ENCODE measurements around the gene SMLR1.

The SMLR1 gene

DNA sequence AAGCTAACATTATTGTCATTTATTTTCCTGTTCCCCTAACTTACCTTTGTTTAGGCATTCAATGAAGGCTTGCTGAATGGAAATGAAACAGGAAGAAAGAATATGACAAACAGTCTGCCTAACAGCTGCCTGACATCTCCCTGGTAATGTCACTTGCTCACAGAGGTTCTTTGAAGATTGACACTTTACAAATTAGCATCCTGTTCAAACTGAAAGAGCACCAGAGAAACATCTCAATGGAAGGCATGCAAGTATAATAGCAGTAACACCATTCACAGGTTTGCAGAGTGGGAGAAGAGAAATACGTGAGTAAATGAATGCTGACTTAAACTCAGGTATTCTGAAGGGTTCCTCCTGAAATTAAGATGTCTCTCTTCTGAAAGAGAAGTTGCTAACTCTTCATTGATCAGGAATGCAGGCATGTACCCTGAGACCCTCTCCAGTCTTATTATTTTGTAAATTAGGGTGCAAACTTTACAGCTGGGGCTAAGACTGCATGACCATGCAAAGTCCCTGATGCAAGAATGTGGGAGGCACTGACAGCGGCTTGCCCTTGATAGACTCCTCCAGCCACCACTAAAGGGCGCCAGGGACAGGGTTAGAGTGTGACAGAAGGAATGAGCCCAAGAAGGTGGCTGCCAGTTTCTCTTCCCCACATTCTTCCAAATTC, 1.3 kb upstream of the SMLR1 start:
- DNase-seq: no peak

DNA sequence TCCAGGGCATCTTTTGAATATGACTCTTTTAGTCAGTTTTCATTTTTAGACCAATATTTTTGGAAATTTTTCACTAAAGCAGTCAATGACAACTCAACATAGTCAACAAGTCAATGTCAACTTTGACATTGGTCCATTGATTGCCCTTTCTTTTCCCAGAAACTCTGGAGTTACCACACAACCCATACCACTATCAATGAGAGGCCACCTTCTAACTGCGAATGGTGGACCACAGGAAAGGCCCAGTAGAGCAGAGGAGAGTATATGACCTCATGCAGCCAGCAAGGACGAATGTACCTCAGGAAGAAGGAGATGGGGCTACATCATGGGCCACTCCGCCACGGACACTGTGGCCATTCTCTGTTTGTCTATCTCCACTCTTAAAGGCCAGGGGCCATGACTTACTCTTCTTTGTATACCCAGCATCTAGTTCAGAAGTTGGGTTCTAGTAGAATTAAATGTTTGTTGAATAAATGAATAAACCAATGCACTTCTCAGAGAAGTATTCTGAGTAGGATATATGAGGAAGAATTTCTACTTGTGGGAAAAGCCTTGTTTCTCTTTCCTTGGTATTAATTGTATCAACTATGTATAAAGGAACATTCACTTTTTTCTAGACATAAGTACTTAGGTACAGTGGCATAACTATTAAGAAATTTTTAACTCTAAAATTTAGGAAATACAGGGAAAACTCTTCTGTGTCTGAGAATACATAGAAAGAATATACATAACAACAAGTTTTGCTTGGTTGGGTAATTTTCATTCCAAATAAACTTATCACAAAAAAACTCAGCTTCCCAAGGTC, 562 bp upstream of the SMLR1 start:
- no peak for DNase-seq

DNA sequence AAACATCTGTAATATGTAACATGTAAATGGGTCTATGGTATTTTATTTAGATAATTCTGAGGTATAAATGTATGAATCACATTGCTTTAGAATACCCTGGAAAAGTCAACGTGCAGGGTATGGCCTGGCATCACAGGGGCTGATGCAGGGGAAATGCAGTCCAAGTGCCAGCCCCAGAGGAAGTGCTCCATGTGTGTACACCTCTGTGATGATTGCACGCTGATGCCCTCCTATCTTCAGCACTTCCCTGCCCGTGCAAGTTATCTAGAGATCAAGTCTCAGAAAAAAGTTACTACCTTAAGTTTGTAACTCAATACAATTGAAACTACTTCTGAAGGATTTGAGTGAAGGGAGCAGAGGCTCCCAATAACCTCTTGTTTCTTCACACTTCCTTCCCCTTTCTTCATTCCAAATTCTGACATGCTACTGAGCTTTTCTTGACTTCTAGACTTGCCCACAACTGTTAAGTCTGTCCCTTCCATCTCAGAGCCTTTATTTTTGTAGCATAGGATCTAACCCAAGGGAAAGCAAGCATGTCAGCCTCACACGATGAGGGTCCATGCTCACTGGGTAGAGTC, 2.2 kb downstream of the SMLR1 start:
- no peak for DNase-seq

DNA sequence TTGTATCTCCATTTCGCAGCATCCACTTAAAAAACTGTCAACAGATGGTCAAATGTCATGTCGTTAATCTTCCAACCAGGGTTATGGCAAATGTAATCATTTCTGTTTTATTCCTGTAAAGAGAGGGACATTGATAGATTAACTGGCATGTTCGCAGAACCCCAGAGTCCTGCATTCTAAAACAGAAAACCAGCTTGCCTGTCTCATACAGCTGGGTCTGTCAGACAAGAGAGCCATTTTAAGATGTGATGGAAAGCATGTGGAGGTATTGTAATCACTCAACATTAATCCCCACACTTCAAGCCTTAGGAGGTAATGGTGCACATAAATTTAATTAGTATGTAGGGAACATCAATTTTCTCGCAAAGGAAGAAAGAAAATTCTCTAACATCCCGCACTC, 4.4 kb downstream of the SMLR1 start:
- DNase-seq: no peak

DNA sequence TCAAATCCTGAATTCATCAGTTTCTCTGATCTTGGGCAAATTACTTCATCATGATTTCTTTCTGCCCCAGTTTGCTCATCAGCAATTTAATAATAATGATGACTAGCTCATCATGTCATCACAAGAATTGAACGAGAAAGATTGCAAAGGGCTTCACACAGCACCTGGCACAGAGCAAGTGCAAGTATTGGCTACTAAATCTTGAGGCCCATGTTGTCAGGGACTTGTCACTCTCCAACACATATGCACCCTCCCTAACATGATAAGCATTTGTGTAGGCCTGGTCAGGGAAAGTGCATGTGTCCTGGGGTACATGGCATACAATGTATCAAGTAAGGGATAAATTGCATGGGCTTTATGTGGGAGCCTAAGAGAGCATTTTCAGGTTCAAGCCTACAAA, 6.4 kb downstream of the SMLR1 start:
- no peak for DNase-seq

DNA sequence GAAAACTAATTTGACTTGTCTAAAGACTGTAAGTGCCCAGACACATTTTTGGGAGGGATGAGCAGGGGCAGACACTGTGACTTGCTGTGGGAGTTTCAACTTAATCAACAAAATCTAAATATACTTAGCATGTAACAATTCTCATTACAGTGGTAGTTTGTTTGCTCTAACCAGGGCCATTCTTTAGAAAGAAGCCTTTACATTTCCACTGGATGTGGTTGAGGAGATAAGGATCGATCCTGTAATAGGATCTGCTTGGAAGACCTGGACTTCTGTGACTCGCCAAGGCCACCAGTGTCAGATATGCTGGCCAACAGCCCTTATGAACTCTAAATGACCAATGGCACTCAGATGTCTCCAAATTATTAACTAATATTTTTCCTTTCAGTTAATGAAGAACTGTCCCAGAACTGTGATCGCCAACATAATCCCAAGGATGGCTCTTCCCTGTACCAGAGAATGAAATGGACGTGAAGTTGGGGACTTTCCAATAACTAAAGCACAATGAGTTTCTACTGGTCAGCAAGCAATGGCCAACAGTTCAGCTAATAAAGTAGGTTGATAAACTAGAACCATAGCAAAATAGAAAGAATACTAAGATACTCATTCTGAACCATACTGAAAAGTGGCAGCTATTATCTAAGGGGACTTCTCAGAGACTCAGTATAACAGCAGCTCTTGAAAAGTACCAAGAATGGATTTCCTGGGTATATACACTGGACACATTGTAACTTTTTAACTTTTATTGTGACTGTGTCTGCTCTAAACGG, 7.5 kb downstream of the SMLR1 start:
- no peak for DNase-seq

DNA sequence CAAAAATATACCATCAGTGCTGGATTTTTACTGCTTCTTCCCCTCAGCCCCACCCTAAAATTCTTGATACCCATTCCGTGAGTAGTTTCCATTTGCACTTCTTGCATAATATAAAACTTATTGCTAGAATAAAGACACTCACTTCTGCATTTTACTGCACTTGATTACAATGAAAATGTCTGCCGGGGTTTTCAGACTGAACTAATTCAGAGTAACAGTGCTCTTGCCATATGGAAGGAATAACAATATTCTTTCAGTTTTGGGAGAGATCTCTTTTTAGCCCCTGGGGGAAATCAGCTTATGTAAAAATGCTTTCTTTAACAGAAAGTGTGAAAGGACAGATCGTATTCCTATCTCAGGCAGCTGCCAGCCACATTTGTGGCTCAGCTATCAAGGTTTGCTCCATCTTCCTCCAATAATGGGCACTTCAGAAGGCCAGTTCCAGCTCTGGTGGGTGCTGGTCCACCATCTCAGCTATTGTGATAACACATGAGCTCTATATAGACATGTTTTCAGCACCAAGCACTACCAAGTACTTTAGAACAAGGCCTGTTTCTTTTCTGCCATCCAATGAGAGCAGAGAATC, 8.9 kb downstream of the SMLR1 start:
- no peak for DNase-seq

DNA sequence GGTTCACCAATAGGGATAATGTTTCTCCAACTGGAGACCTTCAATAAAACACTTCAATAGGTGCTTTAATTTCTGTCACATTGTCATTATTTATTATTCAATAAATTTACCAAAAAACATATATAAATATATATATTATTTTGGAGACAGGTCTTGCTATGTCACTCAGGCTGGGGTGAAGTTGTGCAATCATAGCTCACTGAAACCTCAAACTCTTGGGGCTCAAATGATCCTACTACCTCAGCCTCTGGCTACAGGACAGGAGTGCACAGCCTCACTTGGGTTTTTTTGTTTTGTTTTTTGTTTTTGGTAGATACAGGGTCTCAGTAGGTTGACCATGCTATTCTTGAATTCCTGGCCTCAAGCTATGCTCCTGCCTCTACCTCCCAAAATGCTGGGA, 9.9 kb downstream of the SMLR1 start:
- no peak for DNase-seq

DNA sequence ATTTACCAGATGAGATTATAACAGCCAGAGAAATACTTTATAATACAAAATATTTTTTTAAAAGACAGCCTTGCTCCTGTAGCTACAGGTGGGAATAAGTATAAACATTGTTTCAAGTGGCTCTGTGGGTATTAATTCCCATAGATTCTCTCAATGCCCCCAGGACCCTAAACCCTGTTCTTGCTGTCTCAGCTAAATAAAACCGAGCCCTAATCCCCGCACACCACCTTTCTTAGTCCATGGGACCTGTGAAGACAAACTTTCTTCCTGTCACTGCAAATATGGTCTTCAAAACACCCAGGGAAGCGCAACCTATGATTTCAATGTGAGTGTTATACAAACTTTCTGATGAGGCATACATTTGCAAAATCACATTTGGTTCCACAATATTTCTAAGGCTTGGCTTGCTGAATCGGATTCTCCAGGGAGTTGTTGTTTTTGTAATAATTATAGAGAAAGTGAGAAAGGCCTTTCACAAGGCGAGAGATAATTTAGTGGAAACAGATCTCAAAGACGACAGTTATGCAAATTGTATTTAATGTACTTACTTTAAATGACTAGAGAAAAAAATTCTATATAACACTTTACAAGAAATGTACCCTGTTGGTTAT, 11.1 kb downstream of the SMLR1 start:
- DNase-seq: no peak

DNA sequence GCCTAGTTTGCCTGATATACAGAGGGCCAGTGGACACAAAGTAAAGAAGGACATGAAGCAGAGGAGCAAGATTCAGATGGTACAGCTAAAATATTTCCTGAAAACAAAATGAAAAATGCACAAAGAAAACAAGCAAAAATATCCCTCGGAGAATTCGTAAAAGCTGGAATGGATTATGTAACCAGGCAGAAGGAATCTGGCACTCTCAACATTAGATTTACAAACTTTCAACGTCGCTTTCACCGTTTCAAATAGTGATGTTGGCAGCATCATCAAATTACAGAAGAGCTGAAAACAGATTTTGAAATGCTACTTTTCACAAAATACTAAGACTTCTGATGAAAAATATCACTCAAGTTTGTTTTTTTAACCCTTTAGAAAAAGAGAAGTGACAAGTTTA, 11.7 kb downstream of the SMLR1 start:
- no peak for DNase-seq

DNA sequence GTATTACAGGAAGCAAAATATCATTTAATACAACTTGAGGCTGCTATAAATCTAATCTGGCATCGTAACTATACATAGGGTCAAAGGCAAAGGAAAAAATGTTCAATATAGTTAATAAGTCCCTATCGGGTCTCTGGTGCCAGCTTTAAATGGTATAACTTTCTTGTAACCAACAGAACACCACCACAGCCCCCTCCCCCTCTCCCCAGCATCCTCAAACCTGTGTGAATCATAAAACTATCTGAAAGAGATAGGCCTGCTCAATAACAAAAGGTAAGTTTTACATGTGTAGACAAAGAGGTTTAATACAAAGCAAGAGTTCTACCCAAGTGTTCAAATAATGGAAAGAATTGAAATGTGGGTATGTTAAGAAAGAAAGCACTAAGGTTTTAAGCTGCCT, 12.2 kb downstream of the SMLR1 start:
- DNase-seq: no peak

DNA sequence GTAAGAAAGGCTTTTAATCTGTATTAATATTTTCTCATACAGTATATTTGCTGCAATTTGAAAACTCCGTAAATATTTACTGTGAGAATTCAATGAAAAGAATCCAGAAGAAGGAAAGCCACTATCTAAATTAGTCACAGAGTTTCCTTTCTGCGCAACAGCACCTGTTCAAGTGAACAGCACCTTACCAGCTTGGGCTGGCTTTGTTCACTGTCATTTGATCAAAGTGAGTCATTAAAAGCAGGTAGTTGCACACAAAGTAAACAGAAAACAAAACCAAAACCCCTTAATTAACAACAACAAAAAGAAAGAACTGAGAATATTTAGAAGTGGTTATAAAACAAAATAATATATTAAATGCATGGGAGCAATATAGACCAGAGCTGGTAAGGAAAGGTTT, 12.8 kb downstream of the SMLR1 start:
- no peak for DNase-seq

DNA sequence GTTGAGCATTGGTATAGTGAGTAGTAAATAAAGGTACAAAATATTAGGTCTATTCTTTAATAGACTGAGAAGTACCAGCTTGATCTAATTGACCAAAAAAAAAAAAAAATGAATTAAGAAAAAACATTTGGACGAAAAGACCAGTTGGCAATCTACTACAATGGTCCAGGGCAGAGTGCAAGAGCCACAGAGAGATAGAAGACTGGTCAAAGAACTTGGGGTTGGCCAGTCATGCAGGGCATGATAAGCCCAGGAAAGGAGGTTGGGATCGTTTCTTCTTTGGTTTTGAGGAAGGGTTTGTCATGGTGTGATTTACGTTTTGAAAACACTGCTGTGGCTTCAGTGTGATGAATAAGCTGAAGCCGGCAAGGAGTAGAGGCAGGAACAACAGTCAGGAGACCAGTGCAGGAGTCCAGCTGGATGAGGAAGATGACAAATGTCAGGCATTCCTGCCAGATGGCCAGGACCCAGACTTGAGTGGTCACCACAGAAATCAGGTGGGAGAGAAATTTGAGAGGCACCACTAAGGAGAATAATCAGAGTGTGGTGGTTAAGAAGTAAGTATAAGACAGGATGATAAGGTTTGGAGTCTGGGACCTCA, 14.0 kb downstream of the SMLR1 start:
- no peak for DNase-seq

DNA sequence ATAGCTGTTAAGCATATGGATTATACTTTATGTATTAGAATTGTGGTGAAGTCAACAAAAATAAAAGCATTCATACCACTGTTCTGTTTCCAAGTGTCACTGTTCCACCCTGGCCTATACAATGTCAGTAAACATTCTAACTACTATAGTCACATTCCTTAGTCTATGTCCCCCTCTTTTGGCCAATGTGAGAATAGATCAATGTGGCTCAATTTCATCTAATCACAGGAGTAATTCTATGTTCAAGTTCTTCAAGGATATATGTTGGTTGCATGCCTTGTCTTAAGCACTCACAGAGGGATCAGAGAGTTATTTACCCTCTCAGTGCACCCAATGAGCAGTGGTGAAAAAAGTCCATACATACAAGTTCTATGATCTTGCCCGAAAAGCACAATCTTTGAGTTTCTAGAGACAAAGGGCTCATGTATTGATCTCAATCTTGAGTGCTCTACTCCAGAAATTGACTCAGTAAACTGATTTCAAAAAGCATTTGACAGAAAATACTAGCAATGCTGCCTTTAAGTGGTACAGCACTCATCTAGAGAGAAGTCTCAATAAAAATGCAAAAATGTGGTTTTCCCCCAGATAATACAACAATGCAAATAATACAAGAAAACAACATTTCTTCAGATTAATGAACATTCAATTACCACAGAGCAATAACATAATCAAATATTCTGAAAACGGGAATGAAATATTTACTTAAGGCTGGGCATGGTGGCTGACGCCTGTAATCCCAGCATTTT, 16.5 kb downstream of the SMLR1 start:
- no peak for DNase-seq

DNA sequence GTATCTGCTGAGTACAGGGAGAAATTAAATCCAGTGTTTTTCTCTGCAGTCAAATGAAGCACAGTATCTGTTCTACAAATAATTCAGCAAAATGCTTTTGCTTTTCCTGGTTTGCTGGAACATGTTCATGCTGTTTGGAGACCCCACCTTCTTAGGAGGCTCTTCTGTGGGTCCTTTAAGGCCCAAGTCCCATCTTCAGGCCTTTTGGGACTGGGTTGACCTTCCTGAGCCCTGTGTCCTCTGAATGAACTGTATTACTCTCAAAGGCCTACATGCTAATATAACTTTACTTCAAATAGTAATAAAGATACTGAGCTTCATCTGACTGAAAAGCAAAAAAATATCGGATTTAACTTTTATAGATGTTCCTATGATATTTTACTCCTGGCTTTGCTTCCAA, 19.3 kb downstream of the SMLR1 start:
- DNase-seq: no peak

DNA sequence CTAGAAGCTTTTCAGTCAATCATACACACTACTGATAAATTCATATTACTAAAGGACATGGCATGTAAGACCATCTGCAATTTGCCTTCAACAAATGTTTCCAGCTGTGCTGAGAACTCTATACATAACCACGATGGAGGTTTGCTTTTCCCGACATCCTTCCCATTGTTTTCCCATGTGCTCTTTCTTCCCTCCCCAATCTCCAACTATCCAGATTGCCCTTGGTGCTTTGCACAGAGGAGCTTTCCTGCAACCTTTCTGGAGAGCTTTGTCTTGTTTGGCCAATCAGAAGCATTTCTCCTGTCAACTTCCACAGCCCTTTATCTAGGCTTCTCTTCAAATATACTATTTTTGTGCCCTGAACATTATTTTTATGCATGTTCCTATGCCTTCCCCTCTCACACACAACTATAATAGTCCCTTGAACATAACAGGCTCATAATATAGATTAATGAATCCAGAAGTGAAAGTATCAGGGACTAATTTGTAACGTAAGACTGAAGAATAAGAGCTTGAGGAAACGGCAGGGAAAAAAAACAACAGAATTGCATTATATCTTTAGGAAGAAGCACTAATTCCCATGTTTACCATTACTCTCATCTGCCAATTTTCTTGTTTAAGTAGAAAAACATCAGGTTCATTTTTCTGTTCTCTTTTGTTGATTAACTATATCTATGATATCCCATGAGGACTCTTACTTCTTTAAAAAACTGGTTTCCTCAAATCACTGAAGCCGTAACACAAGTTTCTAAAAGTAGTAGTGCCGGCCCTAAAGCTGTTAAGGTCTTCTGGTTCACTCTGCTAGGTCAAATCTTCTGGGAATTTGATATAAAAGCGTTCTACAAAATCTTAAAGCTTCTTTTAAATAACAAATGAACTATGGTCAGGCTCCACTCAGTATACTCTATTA, 20.1 kb downstream of the SMLR1 start:
- no peak for DNase-seq

DNA sequence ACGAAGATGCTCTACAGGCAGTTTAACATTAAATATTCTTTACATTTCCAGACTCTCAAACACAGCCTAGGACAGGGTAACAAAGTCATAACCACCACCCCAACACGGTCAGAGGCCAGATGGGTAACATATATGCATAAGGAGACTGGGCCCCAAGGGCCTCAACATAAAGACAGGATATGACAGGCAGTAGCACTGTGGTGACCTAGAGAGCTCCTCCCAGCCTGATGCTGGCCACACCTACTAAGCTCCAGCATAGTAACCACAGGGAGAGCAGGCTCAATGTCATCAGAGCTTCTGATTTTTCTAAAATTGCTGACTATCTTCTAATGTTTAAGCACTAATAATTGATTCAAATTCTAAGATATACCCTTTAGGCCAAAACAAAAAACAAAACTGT, 21.7 kb downstream of the SMLR1 start:
- no peak for DNase-seq

DNA sequence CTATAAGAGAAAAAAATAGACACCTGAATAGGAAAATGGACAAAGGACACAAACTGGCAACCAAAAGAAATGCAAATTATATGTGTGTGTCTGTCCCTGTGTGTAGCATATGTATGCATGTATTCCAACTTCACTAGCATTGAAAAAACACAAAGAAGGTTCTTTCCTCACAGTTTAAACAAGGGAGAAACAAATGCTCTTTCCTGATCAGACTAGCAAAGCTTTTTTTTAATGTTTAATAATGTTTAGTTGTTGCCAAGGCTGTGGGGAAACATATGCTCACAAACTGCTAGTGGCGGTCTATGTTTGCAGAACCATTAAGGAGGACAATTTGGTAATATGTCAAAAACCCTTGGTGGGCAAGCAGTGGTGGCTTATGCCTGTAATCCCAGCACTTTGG, 22.4 kb downstream of the SMLR1 start:
- DNase-seq: no peak

DNA sequence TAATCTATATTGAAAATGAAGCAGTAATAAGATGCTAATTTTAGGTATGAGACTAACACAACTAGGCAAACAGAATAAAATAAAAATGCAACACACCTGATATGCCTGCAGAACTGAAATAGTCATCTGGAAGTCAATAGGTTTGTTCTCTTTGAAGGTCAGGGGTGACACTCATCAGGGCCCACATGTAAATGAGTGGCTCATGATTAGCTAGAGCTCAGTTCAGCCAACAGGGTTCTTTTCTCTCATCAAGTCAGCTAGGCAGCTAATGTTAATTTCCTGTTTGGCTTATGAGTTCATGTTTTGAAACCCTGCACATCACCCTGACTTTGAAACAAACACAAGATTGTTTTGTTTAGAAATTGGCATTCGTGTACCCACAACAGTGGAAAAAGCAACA, 23.8 kb downstream of the SMLR1 start:
- no peak for DNase-seq

DNA sequence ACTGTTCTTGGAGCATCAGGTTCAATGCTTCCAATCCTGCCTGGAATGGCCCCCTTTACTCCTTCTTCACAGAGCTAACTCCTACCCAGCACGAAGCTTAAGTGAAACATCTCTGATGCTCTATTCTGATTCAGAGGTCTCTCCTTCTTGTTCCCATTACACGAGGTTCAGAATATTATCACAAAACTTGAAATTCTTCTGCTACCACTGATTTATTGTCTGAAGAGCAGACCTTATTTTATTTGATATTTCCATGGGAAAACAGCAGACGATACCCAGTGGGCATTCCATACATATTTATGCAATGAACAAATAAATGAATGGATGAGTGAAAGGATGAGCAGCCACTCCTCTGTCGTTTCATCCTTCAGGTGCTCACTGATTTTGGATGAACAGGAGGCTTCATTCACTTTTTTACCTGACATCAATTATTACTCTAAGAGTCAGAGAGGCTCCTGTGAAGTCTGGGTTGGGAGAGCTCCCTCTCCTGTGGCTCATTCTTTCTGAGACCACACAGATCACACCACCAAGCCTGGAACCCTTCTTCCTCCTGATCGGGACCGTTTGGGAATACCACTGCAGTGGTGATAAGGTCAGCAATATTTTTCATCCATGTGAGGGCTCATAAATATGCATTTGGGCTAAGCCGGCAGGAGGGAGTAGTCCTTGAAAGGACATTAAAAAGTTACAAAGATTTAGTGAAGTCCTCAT, 25.8 kb downstream of the SMLR1 start:
- no peak for DNase-seq

Data from retina (tissue), 1 donor.